H1 (cell line): ENCODE measurements around the gene IFNA13. TPM values are rescaled to one million over a fixed set of nuclear protein-coding genes. Genes with fewer than 3 reads are reported as not detected.

Experiments used
- E2F6 ChIP-seq: IDR thresholded peaks from 2 replicates; pipeline ENCODE4 v1.6.1; 2012; ENCODE audit warnings: inconsistent platforms
- HDAC2 ChIP-seq, 2 experiments: fragments of 300-600 bp in 1 of 2; sonication (generic) in 1 of 2; IDR thresholded peaks; 2 replicates each; pipeline ENCODE4 v1.6.1; 2011 to 2012; ENCODE audit warnings: low read depth in 2 of 2, low read length in 2 of 2, mild to moderate bottlenecking in 2 of 2, moderate library complexity in 2 of 2, borderline replicate concordance in 1 of 2, inconsistent platforms in 1 of 2
- POLR2AphosphoS5 ChIP-seq: IDR thresholded peaks from 2 replicates; pipeline ENCODE4 v1.6.1; 2011; ENCODE audit warnings: low read depth, low read length
- RFX5 ChIP-seq: IDR thresholded peaks from 2 replicates; pipeline ENCODE4 v1.6.1; 2011; ENCODE audit warnings: low read depth, low read length, improper control_type of control experiment, borderline replicate concordance
- ZNF274 ChIP-seq: IDR thresholded peaks from 2 replicates; pipeline ENCODE4 v1.7.0; 2012; ENCODE audit warnings: low read length, borderline replicate concordance; ENCODE audit errors: extremely low read depth
- polyA plus RNA-seq, 7 experiments: library from polyadenylated mRNA; depleted of rRNA in 3 of 7; stranded (reverse) in 5 of 7; unstranded in 2 of 7; fragments of >200 nt in 5 of 7; fragments of 200-250 nt in 2 of 7; gene quantifications; 1 replicate in 5 of 7; 2 replicates in 1 of 7; 4 replicates in 1 of 7; pipeline versions ENCODE4 v1.2.1 to v1.2.3, GENCODE V29; 2011 to 2013; ENCODE audit warnings: missing spikeins in 2 of 7, mixed read lengths in 2 of 7
- total RNA-seq: library from RNA; stranded (reverse); fragmentation: NEBNext Ultra II Directional; extraction: Animal tissue kit (Norgen Biotek cat#: 25700); gene quantifications from 2 replicates; pipeline ENCODE4 v1.2.1, GENCODE V29; 2021
- TF ChIP-seq, protein P1 (sequence below): fragments of 300-600 bp; sonication (generic); IDR thresholded peaks from 2 replicates; pipeline ENCODE4 v1.7.1; 2012; ENCODE audit warnings: low read length, moderate library complexity, mild to moderate bottlenecking, inconsistent platforms; ENCODE audit not compliant: insufficient replicate concordance

IFNA13 gene
- total and polyA plus RNA-seq, 2 of the 8 experiments (the other 6 are each of a cell fraction or from before 2014, with no cell fraction given): not detected

GRCh38 chr9:21357479-21358460, 10.1 kb downstream of the IFNA13 start (continued):
- TF ChIP-seq, protein P1, sequence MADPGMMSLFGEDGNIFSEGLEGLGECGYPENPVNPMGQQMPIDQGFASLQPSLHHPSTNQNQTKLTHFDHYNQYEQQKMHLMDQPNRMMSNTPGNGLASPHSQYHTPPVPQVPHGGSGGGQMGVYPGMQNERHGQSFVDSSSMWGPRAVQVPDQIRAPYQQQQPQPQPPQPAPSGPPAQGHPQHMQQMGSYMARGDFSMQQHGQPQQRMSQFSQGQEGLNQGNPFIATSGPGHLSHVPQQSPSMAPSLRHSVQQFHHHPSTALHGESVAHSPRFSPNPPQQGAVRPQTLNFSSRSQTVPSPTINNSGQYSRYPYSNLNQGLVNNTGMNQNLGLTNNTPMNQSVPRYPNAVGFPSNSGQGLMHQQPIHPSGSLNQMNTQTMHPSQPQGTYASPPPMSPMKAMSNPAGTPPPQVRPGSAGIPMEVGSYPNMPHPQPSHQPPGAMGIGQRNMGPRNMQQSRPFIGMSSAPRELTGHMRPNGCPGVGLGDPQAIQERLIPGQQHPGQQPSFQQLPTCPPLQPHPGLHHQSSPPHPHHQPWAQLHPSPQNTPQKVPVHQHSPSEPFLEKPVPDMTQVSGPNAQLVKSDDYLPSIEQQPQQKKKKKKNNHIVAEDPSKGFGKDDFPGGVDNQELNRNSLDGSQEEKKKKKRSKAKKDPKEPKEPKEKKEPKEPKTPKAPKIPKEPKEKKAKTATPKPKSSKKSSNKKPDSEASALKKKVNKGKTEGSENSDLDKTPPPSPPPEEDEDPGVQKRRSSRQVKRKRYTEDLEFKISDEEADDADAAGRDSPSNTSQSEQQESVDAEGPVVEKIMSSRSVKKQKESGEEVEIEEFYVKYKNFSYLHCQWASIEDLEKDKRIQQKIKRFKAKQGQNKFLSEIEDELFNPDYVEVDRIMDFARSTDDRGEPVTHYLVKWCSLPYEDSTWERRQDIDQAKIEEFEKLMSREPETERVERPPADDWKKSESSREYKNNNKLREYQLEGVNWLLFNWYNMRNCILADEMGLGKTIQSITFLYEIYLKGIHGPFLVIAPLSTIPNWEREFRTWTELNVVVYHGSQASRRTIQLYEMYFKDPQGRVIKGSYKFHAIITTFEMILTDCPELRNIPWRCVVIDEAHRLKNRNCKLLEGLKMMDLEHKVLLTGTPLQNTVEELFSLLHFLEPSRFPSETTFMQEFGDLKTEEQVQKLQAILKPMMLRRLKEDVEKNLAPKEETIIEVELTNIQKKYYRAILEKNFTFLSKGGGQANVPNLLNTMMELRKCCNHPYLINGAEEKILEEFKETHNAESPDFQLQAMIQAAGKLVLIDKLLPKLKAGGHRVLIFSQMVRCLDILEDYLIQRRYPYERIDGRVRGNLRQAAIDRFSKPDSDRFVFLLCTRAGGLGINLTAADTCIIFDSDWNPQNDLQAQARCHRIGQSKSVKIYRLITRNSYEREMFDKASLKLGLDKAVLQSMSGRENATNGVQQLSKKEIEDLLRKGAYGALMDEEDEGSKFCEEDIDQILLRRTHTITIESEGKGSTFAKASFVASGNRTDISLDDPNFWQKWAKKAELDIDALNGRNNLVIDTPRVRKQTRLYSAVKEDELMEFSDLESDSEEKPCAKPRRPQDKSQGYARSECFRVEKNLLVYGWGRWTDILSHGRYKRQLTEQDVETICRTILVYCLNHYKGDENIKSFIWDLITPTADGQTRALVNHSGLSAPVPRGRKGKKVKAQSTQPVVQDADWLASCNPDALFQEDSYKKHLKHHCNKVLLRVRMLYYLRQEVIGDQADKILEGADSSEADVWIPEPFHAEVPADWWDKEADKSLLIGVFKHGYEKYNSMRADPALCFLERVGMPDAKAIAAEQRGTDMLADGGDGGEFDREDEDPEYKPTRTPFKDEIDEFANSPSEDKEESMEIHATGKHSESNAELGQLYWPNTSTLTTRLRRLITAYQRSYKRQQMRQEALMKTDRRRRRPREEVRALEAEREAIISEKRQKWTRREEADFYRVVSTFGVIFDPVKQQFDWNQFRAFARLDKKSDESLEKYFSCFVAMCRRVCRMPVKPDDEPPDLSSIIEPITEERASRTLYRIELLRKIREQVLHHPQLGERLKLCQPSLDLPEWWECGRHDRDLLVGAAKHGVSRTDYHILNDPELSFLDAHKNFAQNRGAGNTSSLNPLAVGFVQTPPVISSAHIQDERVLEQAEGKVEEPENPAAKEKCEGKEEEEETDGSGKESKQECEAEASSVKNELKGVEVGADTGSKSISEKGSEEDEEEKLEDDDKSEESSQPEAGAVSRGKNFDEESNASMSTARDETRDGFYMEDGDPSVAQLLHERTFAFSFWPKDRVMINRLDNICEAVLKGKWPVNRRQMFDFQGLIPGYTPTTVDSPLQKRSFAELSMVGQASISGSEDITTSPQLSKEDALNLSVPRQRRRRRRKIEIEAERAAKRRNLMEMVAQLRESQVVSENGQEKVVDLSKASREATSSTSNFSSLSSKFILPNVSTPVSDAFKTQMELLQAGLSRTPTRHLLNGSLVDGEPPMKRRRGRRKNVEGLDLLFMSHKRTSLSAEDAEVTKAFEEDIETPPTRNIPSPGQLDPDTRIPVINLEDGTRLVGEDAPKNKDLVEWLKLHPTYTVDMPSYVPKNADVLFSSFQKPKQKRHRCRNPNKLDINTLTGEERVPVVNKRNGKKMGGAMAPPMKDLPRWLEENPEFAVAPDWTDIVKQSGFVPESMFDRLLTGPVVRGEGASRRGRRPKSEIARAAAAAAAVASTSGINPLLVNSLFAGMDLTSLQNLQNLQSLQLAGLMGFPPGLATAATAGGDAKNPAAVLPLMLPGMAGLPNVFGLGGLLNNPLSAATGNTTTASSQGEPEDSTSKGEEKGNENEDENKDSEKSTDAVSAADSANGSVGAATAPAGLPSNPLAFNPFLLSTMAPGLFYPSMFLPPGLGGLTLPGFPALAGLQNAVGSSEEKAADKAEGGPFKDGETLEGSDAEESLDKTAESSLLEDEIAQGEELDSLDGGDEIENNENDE: no peak
- TF ChIP-seq E2F6 (no peak), HDAC2 (IDR thresholded peaks at IDR 0.05; ENCODE audit: borderline replicate concordance in 1 of 2, low read depth in 2 of 2, low read length in 2 of 2) (no peak), ZNF274 (no peak), POLR2AphosphoS5 (no peak), RFX5 (no peak)
- TF ChIP-seq, all 59 proteins: peak for 0
